Trophoblast cell (in vitro differentiated cells and primary cell): Measurements from ENCODE around the gene RANBP17.

ENCODE experiments used
- DNase-seq, 2 donors: peaks; one replicate each; pipeline ENCODE4 v3.0.0-alpha.2; 2016
- H2AFZ ChIP-seq: 2 replicates; pipeline ENCODE4 v1.6.1; 2013; ENCODE audit warnings: low read length, moderate library complexity, mild to moderate bottlenecking; ENCODE audit not compliant: insufficient read depth, poor library complexity
- H2AK5ac ChIP-seq: 2 replicates; pipeline ENCODE4 v1.6.1; 2013; ENCODE audit warnings: mild to moderate bottlenecking, low read length
- H2BK120ac ChIP-seq: 2 replicates; pipeline ENCODE4 v1.6.1; 2013; ENCODE audit warnings: low read length, mild to moderate bottlenecking, moderate library complexity; ENCODE audit not compliant: insufficient read depth, poor library complexity
- H2BK12ac ChIP-seq: 2 replicates; pipeline ENCODE4 v1.6.1; 2013; ENCODE audit warnings: mild to moderate bottlenecking, low read length, moderate library complexity
- H2BK5ac ChIP-seq: 2 replicates; pipeline ENCODE4 v1.6.1; 2013; ENCODE audit warnings: low read length, low read depth, moderate library complexity, mild to moderate bottlenecking; ENCODE audit not compliant: poor library complexity
- H3K14ac ChIP-seq: 2 replicates; pipeline ENCODE4 v1.6.1; 2013; ENCODE audit warnings: mild to moderate bottlenecking, low read length
- H3K18ac ChIP-seq: 2 replicates; pipeline ENCODE4 v1.6.1; 2013; ENCODE audit warnings: mild to moderate bottlenecking, low read length
- H3K23ac ChIP-seq: 2 replicates; pipeline ENCODE4 v1.6.1; 2013; ENCODE audit warnings: low read length
- H3K27ac ChIP-seq: 2 replicates; pipeline ENCODE4 v1.5.1; 2013; ENCODE audit warnings: low read depth, mild to moderate bottlenecking, inconsistent platforms, low read length, moderate library complexity
- H3K27me3 ChIP-seq: 2 replicates; pipeline ENCODE4 v1.6.1; 2013; ENCODE audit warnings: inconsistent platforms, mild to moderate bottlenecking, low read length, moderate library complexity; ENCODE audit not compliant: insufficient read depth
- H3K36me3 ChIP-seq, 2 experiments: 1 replicate in 1 of 2; 2 replicates in 1 of 2; pipeline ENCODE4 v1.6.1; 2013; ENCODE audit warnings: low read length in 2 of 2, mild to moderate bottlenecking in 2 of 2, moderate library complexity in 1 of 2; ENCODE audit not compliant: insufficient read depth in 2 of 2, control insufficient read depth in 1 of 2
- H3K4ac ChIP-seq: 2 replicates; pipeline ENCODE4 v1.6.1; 2013; ENCODE audit warnings: low read depth, mild to moderate bottlenecking, low read length, moderate library complexity
- H3K4me1 ChIP-seq, 2 experiments: 1 replicate in 1 of 2; 2 replicates in 1 of 2; pipeline ENCODE4 v1.6.1; 2013; ENCODE audit warnings: low read length in 2 of 2, mild to moderate bottlenecking in 2 of 2, moderate library complexity in 1 of 2; ENCODE audit not compliant: insufficient read depth in 2 of 2, control insufficient read depth in 1 of 2
- H3K4me2 ChIP-seq: 2 replicates; pipeline ENCODE4 v1.6.1; 2013; ENCODE audit warnings: inconsistent platforms, mild to moderate bottlenecking, low read length, moderate library complexity
- H3K4me3 ChIP-seq: 2 replicates; pipeline ENCODE4 v1.5.1; 2013; ENCODE audit warnings: mild to moderate bottlenecking, low read depth, low read length, inconsistent platforms
- H3K79me1 ChIP-seq: one replicate; pipeline ENCODE4 v1.6.1; 2013; ENCODE audit warnings: low read length
- H3K79me2 ChIP-seq: 2 replicates; pipeline ENCODE4 v1.6.1; 2013; ENCODE audit warnings: low read length, mild to moderate bottlenecking; ENCODE audit not compliant: control insufficient read depth, insufficient read depth, poor library complexity
- H3K9ac ChIP-seq: 2 replicates; pipeline ENCODE4 v1.6.1; 2013; ENCODE audit warnings: mild to moderate bottlenecking, low read length
- H3K9me3 ChIP-seq: 2 replicates; pipeline ENCODE4 v1.6.1; 2013; ENCODE audit warnings: low read depth, mild to moderate bottlenecking, control low read depth, inconsistent platforms, low read length; ENCODE audit not compliant: insufficient read depth
- H4K12ac ChIP-seq: 2 replicates; pipeline ENCODE4 v1.6.1; 2013; ENCODE audit warnings: low read depth, mild to moderate bottlenecking, low read length, moderate library complexity
- H4K8ac ChIP-seq: 2 replicates; pipeline ENCODE4 v1.6.1; 2013; ENCODE audit warnings: low read depth, mild to moderate bottlenecking, low read length, moderate library complexity
- H4K91ac ChIP-seq: one replicate; pipeline ENCODE4 v1.6.1; 2013; ENCODE audit warnings: low read depth, mild to moderate bottlenecking, low read length, moderate library complexity
- WGBS: extraction: QIAGEN DNeasy Blood & Tissue Kit; methylation state at CpG from one replicate; pipeline ENCODE4 v1.1.7; 2013; ENCODE audit warnings: missing lambda C conversion rate; ENCODE audit not compliant: insufficient read length, insufficient coverage; ENCODE audit errors: extremely low coverage; 5-methylcytosine and 5-hydroxymethylcytosine counted together

RANBP17 gene

GRCh38 chr5:170846846-170847245 is 15.0 kb upstream of the RANBP17 start:
- Histone ChIP-seq H2BK120ac (no peak overlapping the region), H3K79me2 (no peaks in the 10 kb centered on the region), H3K4me2 (no peak overlapping the region), H3K18ac (no peak overlapping the region), H3K4ac (no peak overlapping the region), H3K4me1 (no peaks in the 10 kb centered on the region), H2BK12ac (no peak overlapping the region), H4K8ac (no peak overlapping the region), H3K27me3 (no peaks in the 10 kb centered on the region), H3K4me3 (no peak overlapping the region), H3K9ac (no peak overlapping the region), H3K36me3 (no peaks in the 10 kb centered on the region), H2AFZ (no peak overlapping the region), H3K27ac (no peak overlapping the region), H3K79me1 (no peaks in the 10 kb centered on the region), H2BK5ac (no peak overlapping the region), H4K91ac (no peak overlapping the region), H3K23ac (no peak overlapping the region), H2AK5ac (no peak overlapping the region), H3K14ac (no peak overlapping the region), H4K12ac (no peak overlapping the region), H3K9me3 (no peaks in the 10 kb centered on the region)
- DNase-seq, result no peak

GRCh38 chr5:170848033-170848432 is 13.8 kb upstream of the RANBP17 start:
- Histone ChIP-seq H3K18ac (no peak overlapping the region), H3K79me1 (no peaks in the 10 kb centered on the region), H2BK5ac (no peak overlapping the region), H3K4me3 (no peak overlapping the region), H3K14ac (no peak overlapping the region), H3K4ac (no peak overlapping the region), H3K27me3 (no peaks in the 10 kb centered on the region), H3K9ac (no peak overlapping the region), H3K36me3 (no peaks in the 10 kb centered on the region), H2AFZ (no peak overlapping the region), H4K91ac (no peak overlapping the region), H3K79me2 (no peaks in the 10 kb centered on the region), H2BK120ac (no peak overlapping the region), H3K9me3 (no peaks in the 10 kb centered on the region), H2AK5ac (no peak overlapping the region), H2BK12ac (no peak overlapping the region), H3K4me1 (no peaks in the 10 kb centered on the region), H3K4me2 (no peak overlapping the region), H4K12ac (no peak overlapping the region), H4K8ac (no peak overlapping the region), H3K27ac (no peak overlapping the region), H3K23ac (no peak overlapping the region)
- no CpG with 5 or more reads among the region's 5 CpGs for WGBS
- DNase-seq, result peak in 1 of 2 donors; percentile 16

GRCh38 chr5:170849374-170849773 is 12.4 kb upstream of the RANBP17 start:
- Histone ChIP-seq H3K4me3 (no peak overlapping the region), H3K4ac (no peak overlapping the region), H3K9me3 (no peaks in the 10 kb centered on the region), H2BK5ac (no peak overlapping the region), H3K14ac (no peak overlapping the region), H3K79me1 (no peaks in the 10 kb centered on the region), H2AFZ (no peak overlapping the region), H4K8ac (no peak overlapping the region), H2AK5ac (no peak overlapping the region), H3K79me2 (no peaks in the 10 kb centered on the region), H4K12ac (no peak overlapping the region), H3K4me1 (no peaks in the 10 kb centered on the region), H3K23ac (no peak overlapping the region), H3K4me2 (no peak overlapping the region), H3K36me3 (no peaks in the 10 kb centered on the region), H3K27me3 (no peaks in the 10 kb centered on the region), H3K9ac (no peak overlapping the region), H2BK120ac (no peak overlapping the region), H3K27ac (no peak overlapping the region), H2BK12ac (no peak overlapping the region), H4K91ac (no peak overlapping the region), H3K18ac (no peak overlapping the region)
- WGBS, result no CpG with 5 or more reads among the region's 2 CpGs
- no peak for DNase-seq

GRCh38 chr5:170854566-170854965 is 7.3 kb upstream of the RANBP17 start:
- no peak overlapping the region for H3K4me3 ChIP-seq
- no peak overlapping the region for H3K4me2 ChIP-seq
- no peaks in the 10 kb centered on the region for H3K36me3 ChIP-seq
- H3K9me3 ChIP-seq, result no peaks in the 10 kb centered on the region
- H3K4ac ChIP-seq, result no peak overlapping the region
- no peak overlapping the region for H3K23ac ChIP-seq
- no CpG with 5 or more reads among the region's 6 CpGs for WGBS
- H2AK5ac ChIP-seq, result no peak overlapping the region
- H2AFZ ChIP-seq, result no peak overlapping the region
- H3K14ac ChIP-seq, result no peak overlapping the region
- H4K8ac ChIP-seq, result no peak overlapping the region
- no peaks in the 10 kb centered on the region for H3K79me2 ChIP-seq
- H3K9ac ChIP-seq, result no peak overlapping the region
- no peak overlapping the region for H3K27ac ChIP-seq
- H4K12ac ChIP-seq, result no peak overlapping the region
- no peak overlapping the region for H2BK5ac ChIP-seq
- H2BK12ac ChIP-seq, result no peak overlapping the region
- no peak overlapping the region for H3K18ac ChIP-seq
- H2BK120ac ChIP-seq, result no peak overlapping the region
- DNase-seq, result no peak
- H3K79me1 ChIP-seq, result no peaks in the 10 kb centered on the region
- H4K91ac ChIP-seq, result no peak overlapping the region
- no peaks in the 10 kb centered on the region for H3K27me3 ChIP-seq
- no peaks in the 10 kb centered on the region for H3K4me1 ChIP-seq
